Left lung (tissue), 10 donors: ENCODE results near the gene KIAA0232. TPM values are rescaled to one million over a fixed set of nuclear protein-coding genes. Genes with fewer than 3 reads are reported as not detected.

Source experiments
- ATAC-seq: fragments of 200-7000 bp; cut with Tn5 transposase; one replicate; pipeline ENCODE4 v1.9.1; 2020; ENCODE audit warnings: moderate library complexity
- DNase-seq, 4 donors: peaks; one replicate each; pipeline ENCODE4 v3.0.0-alpha.2; 2013 to 2020
- H3K27ac ChIP-seq, 2 donors: fragments of 200-600 bp; sonication (generic) in 1 of 2; one replicate each; pipeline versions ENCODE4 v1.5.0 to v1.8.0; 2020 to 2021
- H3K27me3 ChIP-seq, 2 donors: fragments of 200-600 bp; sonication (generic) in 1 of 2; one replicate each; pipeline versions ENCODE4 v1.5.0 to v1.8.0; 2020 to 2021
- H3K36me3 ChIP-seq, 2 donors: fragments of 200-600 bp; sonication (generic) in 1 of 2; one replicate each; pipeline versions ENCODE4 v1.5.0 to v1.8.0; 2020 to 2021
- H3K4me1 ChIP-seq, 2 donors: fragments of 200-600 bp; one replicate each; pipeline ENCODE4 v1.8.0; 2021
- H3K4me3 ChIP-seq, 2 donors: fragments of 200-600 bp; sonication (generic) in 1 of 2; one replicate each; pipeline versions ENCODE4 v1.5.0 to v1.8.0; 2020 to 2021; ENCODE audit warnings: mild to moderate bottlenecking in 1 of 2
- H3K9me3 ChIP-seq, 2 donors: fragments of 200-600 bp; sonication (generic) in 1 of 2; one replicate each; pipeline versions ENCODE4 v1.5.0 to v1.8.0; 2020 to 2021
- CTCF ChIP-seq, 2 donors: fragments of 200-600 bp; sonication (generic) in 1 of 2; IDR thresholded peaks; one replicate each; pipeline versions ENCODE4 v1.5.0 to v1.8.0; 2021; ENCODE audit warnings: antibody characterized with exemption in 2 of 2
- intact Hi-C, 2 donors: fragments of 100-400 bp; cut with DNase I; formaldehyde crosslinking; loops; one replicate each; pipeline versions ENCODE4 v1.11.2 to v1.14.2; 2022
- polyA plus RNA-seq, 6 donors: library from polyadenylated mRNA; unstranded; fragments of 120-200 nt; gene quantifications; one replicate each; pipeline ENCODE4 v1.2.1, GENCODE V29; 2013; ENCODE audit not compliant: insufficient read length in 6 of 6
- total RNA-seq, 2 donors: library from RNA; stranded (reverse); fragmentation: NEBNext Ultra II Directional; extraction: Animal tissue kit (Norgen Biotek cat#: 25700); gene quantifications; one replicate each; pipeline ENCODE4 v1.2.1, GENCODE V29; 2021
- donor health status: DM: no; HTN: yes; CAD: no.
- donor health status: DM: no; HTN: no; CAD: no.

KIAA0232 gene
- total and polyA plus RNA-seq, 8 donors: 24.3 to 34.3 (median 29.1) TPM

GRCh38 chr4:6781113-6781512 is 1.4 kb upstream of the KIAA0232 start:
- no peak for ATAC-seq
- H3K4me3 ChIP-seq: no peak overlapping the region
- TF ChIP-seq CTCF (IDR thresholded peaks at IDR 0.05): no peak
- no peaks in the 10 kb centered on the region for H3K9me3 ChIP-seq
- no peaks in the 10 kb centered on the region for H3K27me3 ChIP-seq
- H3K27ac ChIP-seq: no peak overlapping the region
- intact Hi-C loops: loop anchor here in 1 of 2 donors (10.0 kb wide), 1 partner anchor 94 kb away; no protein-coding TSS in a partner anchor
- H3K4me1 ChIP-seq: peaks cover 9 to 51% of the 10 kb centered on the region in 2 donors
- DNase-seq: no peak
- H3K36me3 ChIP-seq: no peaks in the 10 kb centered on the region

- Histone ChIP-seq H3K27ac (peak overlapping the region; percentile 86 to 99), H3K9me3 (no peaks in the 10 kb centered on the region), H3K4me3 (peak overlapping the region; percentile 67 to 73), H3K27me3 (no peaks in the 10 kb centered on the region), H3K36me3 (peaks cover 0 to 1% of the 10 kb centered on the region in 2 donors), H3K4me1 (peaks cover 9 to 51% of the 10 kb centered on the region in 2 donors)
- DNase-seq: no peak
- no peak for TF ChIP-seq CTCF (IDR thresholded peaks at IDR 0.05)
- ATAC-seq: no peak
- intact Hi-C loops: loop anchor here in 1 of 2 donors (10.0 kb wide), 1 partner anchor 93 kb away; no protein-coding TSS in a partner anchor
Observed at GRCh38 chr4:6781561-6781960, 966 bp upstream of the KIAA0232 start.

- H3K27ac ChIP-seq: peak overlapping the region; percentile 96 to 99
- no peaks in the 10 kb centered on the region for H3K27me3 ChIP-seq
- peak; percentile 9 for ATAC-seq
- peaks cover 9 to 49% of the 10 kb centered on the region in 2 donors for H3K4me1 ChIP-seq
- peaks cover 0 to 6% of the 10 kb centered on the region in 2 donors for H3K36me3 ChIP-seq
- no peaks in the 10 kb centered on the region for H3K9me3 ChIP-seq
- peak overlapping the region; percentile 73 to 94 for H3K4me3 ChIP-seq
- DNase-seq: no peak
- no peak for TF ChIP-seq CTCF (IDR thresholded peaks at IDR 0.05)
- intact Hi-C loops: loop anchor here in 1 of 2 donors (10.0 kb wide), 1 partner anchor 92 kb away; no protein-coding TSS in a partner anchor
Observed at GRCh38 chr4:6782846-6783110, 251 bp downstream of the KIAA0232 start.

- peak; percentile 90 to 97 (median 92) for DNase-seq
- peak; percentile 92 for ATAC-seq
- H3K4me3 ChIP-seq: peak overlapping the region; percentile 73 to 94
- H3K9me3 ChIP-seq: no peaks in the 10 kb centered on the region
- no peak for TF ChIP-seq CTCF (IDR thresholded peaks at IDR 0.05)
- intact Hi-C loops: loop anchor here in 1 of 2 donors (10.0 kb wide), 1 partner anchor 91 kb away; no protein-coding TSS in a partner anchor
- H3K27ac ChIP-seq: peak overlapping the region; percentile 96 to 99
- H3K4me1 ChIP-seq: peaks cover 9 to 50% of the 10 kb centered on the region in 2 donors
- H3K36me3 ChIP-seq: peaks cover 0 to 6% of the 10 kb centered on the region in 2 donors
- no peaks in the 10 kb centered on the region for H3K27me3 ChIP-seq
Observed at GRCh38 chr4:6783111-6783981, 819 bp downstream of the KIAA0232 start.

- no peak overlapping the region for H3K4me3 ChIP-seq
- no peak for TF ChIP-seq CTCF (IDR thresholded peaks at IDR 0.05)
- no peak for ATAC-seq
- peaks cover 0 to 6% of the 10 kb centered on the region in 2 donors for H3K36me3 ChIP-seq
- no peaks in the 10 kb centered on the region for H3K27me3 ChIP-seq
- H3K27ac ChIP-seq: no peak overlapping the region
- H3K4me1 ChIP-seq: peaks cover 9 to 71% of the 10 kb centered on the region in 2 donors
- intact Hi-C loops: loop anchor here in 1 of 2 donors (10.0 kb wide), 1 partner anchor 89 kb away; no protein-coding TSS in a partner anchor
- H3K9me3 ChIP-seq: no peaks in the 10 kb centered on the region
- no peak for DNase-seq
Observed at GRCh38 chr4:6785572-6785925, 3.0 kb downstream of the KIAA0232 start.
